T-cell (primary cell): Measurements from ENCODE around the gene INPP4B. TPM values are rescaled to one million over a fixed set of nuclear protein-coding genes. Genes with fewer than 3 reads are reported as not detected.
A peak's percentile ranks its signal among the peaks of the same experiment; 100 is the strongest.

Experiments used
- ATAC-seq, 4 experiments: fragments of 200-7000 bp in 3 of 4; fragments of 150-1000 bp in 1 of 4; cut with Tn5 transposase; replicated peaks in 1 of 4; 1 replicate in 3 of 4; 2 replicates in 1 of 4; pipeline ENCODE4 v1.10.0; 2021; ENCODE audit warnings: moderate library complexity in 3 of 4, mild to moderate bottlenecking in 2 of 4, moderate number of reproducible peaks in 1 of 4
- CTCF ChIA-PET, 2 donors: fragments of 300-600 bp; sonication (Branson Sonifier 250); formaldehyde crosslinking; loops; one replicate each; lab custom pipeline; 2022; ENCODE audit warnings: antibody characterized with exemption in 2 of 2; lab: Charles Lee
- POLR2A ChIA-PET, 2 donors: fragments of 300-600 bp; sonication (Branson Sonifier 250); formaldehyde crosslinking; loops; one replicate each; lab custom pipeline; 2022; ENCODE audit warnings: antibody characterized with exemption in 2 of 2; lab: Charles Lee
- DNase-seq, 35 experiments: peaks; one replicate each; pipeline versions ENCODE4 v3.0.0 to v3.0.0-alpha.2; 2013 to 2023
- H3K27ac ChIP-seq: one replicate; pipeline ENCODE4 v1.5.1; 2013; ENCODE audit warnings: low read length
- H3K27me3 ChIP-seq, 2 experiments: replicated peaks in 1 of 2; 1 replicate in 1 of 2; 2 replicates in 1 of 2; pipeline versions ENCODE4 v1.6.1 to v1.7.0; 2013; ENCODE audit warnings: low read length in 1 of 2, mixed read lengths in 1 of 2; ENCODE audit not compliant: control insufficient read depth in 2 of 2, insufficient read depth in 2 of 2; ENCODE audit errors: extremely low read depth in 1 of 2
- H3K36me3 ChIP-seq, 2 donors: 1 replicate in 1 of 2; 2 replicates in 1 of 2; pipeline versions ENCODE4 v1.6.1 to v1.7.0; 2013; ENCODE audit warnings: low read length in 1 of 2; ENCODE audit not compliant: control insufficient read depth in 2 of 2, insufficient read depth in 1 of 2; ENCODE audit errors: extremely low read depth in 1 of 2
- H3K4me1 ChIP-seq, 2 experiments: 1 replicate in 1 of 2; 2 replicates in 1 of 2; pipeline versions ENCODE4 v1.6.1 to v1.7.0; 2013; ENCODE audit warnings: low read length in 2 of 2, mixed read lengths in 1 of 2; ENCODE audit not compliant: insufficient read depth in 2 of 2, control insufficient read depth in 1 of 2; ENCODE audit errors: extremely low read depth in 1 of 2
- H3K4me3 ChIP-seq, 2 donors: 1 replicate in 1 of 2; 2 replicates in 1 of 2; pipeline versions ENCODE4 v1.5.1 to v1.7.0; 2013; ENCODE audit warnings: mild to moderate bottlenecking in 2 of 2, low read length in 1 of 2, moderate library complexity in 1 of 2; ENCODE audit not compliant: control insufficient read depth in 1 of 2; ENCODE audit errors: extremely low read depth in 1 of 2
- H3K9me3 ChIP-seq: 2 replicates; pipeline ENCODE4 v1.7.0; 2013
- H3K27ac Mint-ChIP-seq, 2 donors: one replicate each; pipeline ENCODE4 v1.8.0; 2020 to 2021; ENCODE audit warnings: mild to moderate bottlenecking in 2 of 2, mixed read lengths in 2 of 2
- H3K27me3 Mint-ChIP-seq, 2 donors: one replicate each; pipeline ENCODE4 v1.8.0; 2021 to 2022; ENCODE audit warnings: mixed read lengths in 2 of 2
- H3K36me3 Mint-ChIP-seq: one replicate; pipeline ENCODE4 v1.8.0; 2021; ENCODE audit warnings: mixed read lengths
- H3K4me1 Mint-ChIP-seq, 3 donors: one replicate each; pipeline ENCODE4 v1.8.0; 2020 to 2022; ENCODE audit warnings: mixed read lengths in 3 of 3, mild to moderate bottlenecking in 1 of 3
- H3K4me3 Mint-ChIP-seq, 3 donors: one replicate each; pipeline ENCODE4 v1.8.0; 2020 to 2022; ENCODE audit warnings: mild to moderate bottlenecking in 3 of 3, mixed read lengths in 3 of 3, moderate library complexity in 3 of 3
- H3K9me3 Mint-ChIP-seq, 3 donors: one replicate each; pipeline ENCODE4 v1.8.0; 2020 to 2022; ENCODE audit warnings: mixed read lengths in 3 of 3
- WGBS: methylation state at CpG from one replicate; pipeline ENCODE4 v1.1.5; 2013; ENCODE audit warnings: missing lambda C conversion rate; ENCODE audit not compliant: insufficient coverage; 5-methylcytosine and 5-hydroxymethylcytosine counted together
- total RNA-seq, 35 experiments: library from RNA in 6 of 35; stranded (reverse) in 6 of 35; fragments of 120-200 nt in 1 of 35; gene quantifications; one replicate each; pipeline versions ENCODE4 v1.2.1 to v1.2.4 and lab custom pipeline; 2013 to 2026

INPP4B gene
- total RNA-seq, 5 donors from 2014 or later (not counting 1 experiment from before 2014, with no cell fraction given): 47.4 to 99.7 (median 71.3) TPM

GRCh38 chr4:142719854-142720541 lies 126.1 kb downstream of the INPP4B start:
- peaks cover 20 to 39% (median 37%) of the 10 kb centered on the region in 3 donors for H3K4me1 Mint-ChIP-seq
- peak overlapping the region; percentile 58 to 73 for H3K27ac Mint-ChIP-seq
- ChIA-PET CTCF (interaction anchor here (0.6 to 3.1 kb wide), 20 partner anchors 16 to 593 kb away, joined by 3 to 20 read pairs (median 4); no protein-coding TSS in a partner anchor), POLR2A (interaction anchor here (0.6 to 0.7 kb wide), 2 partner anchors 186 to 370 kb away, joined by 3 read pairs; no protein-coding TSS in a partner anchor)
- WGBS: no CpG with 5 or more reads among the region's 5 CpGs
- Histone ChIP-seq H3K27me3 (no peaks in the 10 kb centered on the region), H3K4me1 (peaks cover 0 to 5% of the 10 kb centered on the region in 2 experiments), H3K27ac (no peak overlapping the region), H3K9me3 (no peaks in the 10 kb centered on the region), H3K36me3 (no peaks in the 10 kb centered on the region), H3K4me3 (no peak overlapping the region)
- H3K4me3 Mint-ChIP-seq: no peak overlapping the region
- DNase-seq (peak in 2 of 35 experiments; percentile 3 to 65), ATAC-seq (peak; percentile 62 to 79 (median 72))
- H3K36me3 Mint-ChIP-seq: peaks cover 7% of the 10 kb centered on the region
- H3K27me3 Mint-ChIP-seq: no peaks in the 10 kb centered on the region
- peaks cover 0 to 10% (median 5%) of the 10 kb centered on the region in 3 donors for H3K9me3 Mint-ChIP-seq

DNA sequence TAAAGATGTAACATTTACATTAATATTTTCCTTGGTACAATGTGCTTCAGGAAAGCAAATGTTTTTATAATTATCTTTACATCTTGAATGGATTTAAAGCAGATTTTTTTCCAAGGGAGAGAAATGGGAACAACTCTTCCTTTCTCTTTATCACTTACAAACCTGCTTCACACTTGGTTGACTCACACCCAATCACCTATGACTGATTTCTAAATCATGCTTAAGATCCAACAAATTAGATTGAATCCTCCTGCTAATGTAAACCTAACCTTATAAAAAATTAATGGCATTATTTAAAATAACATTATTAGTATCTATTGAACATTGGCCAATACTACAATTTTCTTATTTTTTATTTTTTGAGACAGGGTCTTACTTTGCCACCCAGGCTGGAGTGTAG lies 127.1 kb downstream of the INPP4B start:
- Histone ChIP-seq H3K4me1 (peaks cover 0 to 10% of the 10 kb centered on the region in 2 experiments), H3K36me3 (no peaks in the 10 kb centered on the region), H3K4me3 (no peak overlapping the region), H3K27me3 (no peaks in the 10 kb centered on the region), H3K27ac (no peak overlapping the region), H3K9me3 (no peaks in the 10 kb centered on the region)
- H3K36me3 Mint-ChIP-seq: peaks cover 7% of the 10 kb centered on the region
- H3K9me3 Mint-ChIP-seq: peaks cover 0 to 10% (median 5%) of the 10 kb centered on the region in 3 donors
- no peak overlapping the region for H3K4me3 Mint-ChIP-seq
- no peaks in the 10 kb centered on the region for H3K27me3 Mint-ChIP-seq
- ChIA-PET POLR2A (interaction anchor here in 1 of 2 donors (0.8 kb wide), 1 partner anchor 9 kb away, joined by 3 read pairs; no protein-coding TSS in a partner anchor), CTCF (interaction anchor here (0.6 to 3.1 kb wide), 6 partner anchors 152 to 589 kb away, joined by 3 to 20 read pairs (median 4); no protein-coding TSS in a partner anchor)
- H3K4me1 Mint-ChIP-seq: peaks cover 27 to 48% (median 42%) of the 10 kb centered on the region in 3 donors
- ATAC-seq (no peak), DNase-seq (no peak)
- H3K27ac Mint-ChIP-seq: no peak overlapping the region

DNA sequence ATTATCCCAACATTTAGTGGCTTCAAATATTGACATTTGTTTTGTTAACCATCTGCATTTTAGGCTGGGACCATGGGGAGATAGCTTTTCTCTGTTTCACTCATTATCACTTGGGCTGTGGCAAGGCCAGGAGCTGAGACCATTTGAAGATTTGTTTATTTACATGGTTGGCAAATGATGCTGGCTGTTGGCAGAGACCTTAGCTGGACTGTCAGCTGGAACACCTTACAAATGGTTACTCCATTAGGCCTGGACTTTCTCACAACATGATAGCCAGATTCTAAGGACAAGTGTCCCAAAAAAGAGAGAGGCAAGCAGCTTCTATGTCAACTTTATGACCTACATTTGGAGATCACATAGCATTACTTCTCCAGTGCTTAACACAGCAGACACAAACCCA lies 130.4 kb downstream of the INPP4B start:
- ChIA-PET CTCF (interaction anchor here (0.5 to 1.4 kb wide), 3 partner anchors 12 to 361 kb away, joined by 3 to 4 read pairs (median 3); no protein-coding TSS in a partner anchor), POLR2A (interaction anchor here in 1 of 2 donors (0.9 kb wide), 1 partner anchor 12 kb away, joined by 3 read pairs; no protein-coding TSS in a partner anchor)
- Mint-ChIP-seq H3K36me3 (peaks cover 18% of the 10 kb centered on the region), H3K4me3 (no peak overlapping the region), H3K4me1 (peaks cover 50 to 72% (median 67%) of the 10 kb centered on the region in 3 donors), H3K27me3 (no peaks in the 10 kb centered on the region), H3K27ac (peak overlapping the region in 1 of 2 donors; percentile 39), H3K9me3 (peaks cover 4 to 22% (median 16%) of the 10 kb centered on the region in 3 donors)
- Histone ChIP-seq H3K4me3 (no peak overlapping the region), H3K36me3 (no peaks in the 10 kb centered on the region), H3K27ac (no peak overlapping the region), H3K9me3 (no peaks in the 10 kb centered on the region), H3K4me1 (peaks cover 0 to 13% of the 10 kb centered on the region in 2 experiments), H3K27me3 (no peaks in the 10 kb centered on the region)
- ATAC-seq (no peak), DNase-seq (no peak)

- ChIA-PET CTCF (interaction anchor here (0.6 to 1.0 kb wide), 2 partner anchors 10 to 434 kb away, joined by 3 read pairs; no protein-coding TSS in a partner anchor), POLR2A (interaction anchor here in 1 of 2 donors (0.9 kb wide), 1 partner anchor 310 kb away, joined by 3 read pairs; no protein-coding TSS in a partner anchor)
These were observed 132.6 kb downstream of the INPP4B start for GRCh38 chr4:142713282-142714030.

DNA sequence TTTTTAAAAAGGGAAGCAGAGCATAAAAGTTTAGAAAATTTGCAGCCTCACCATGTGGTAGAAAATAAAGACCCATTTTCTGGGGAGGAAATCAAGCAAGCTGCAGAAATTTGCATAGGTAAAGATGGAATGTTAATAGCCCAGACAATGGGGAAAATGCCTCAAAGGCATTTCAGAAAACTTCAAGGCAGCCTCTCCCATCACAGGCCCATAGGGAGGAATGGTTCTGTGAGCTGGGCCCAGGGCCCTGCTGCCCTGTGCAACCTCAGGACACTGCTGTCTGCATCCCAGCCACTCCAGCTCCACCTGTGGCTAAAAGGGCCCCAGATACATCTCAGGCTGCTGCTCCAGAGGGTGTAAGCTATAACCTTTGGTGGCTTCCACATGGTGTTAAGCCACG lies 137.9 kb downstream of the INPP4B start:
- CTCF ChIA-PET: no interaction called here
- ATAC-seq (no peak), DNase-seq (no peak)
- Mint-ChIP-seq H3K9me3 (peaks cover 13 to 26% (median 17%) of the 10 kb centered on the region in 3 donors), H3K4me3 (no peak overlapping the region), H3K27me3 (no peaks in the 10 kb centered on the region), H3K36me3 (peaks cover 21% of the 10 kb centered on the region), H3K4me1 (peaks cover 27 to 36% (median 33%) of the 10 kb centered on the region in 3 donors), H3K27ac (no peak overlapping the region)
- POLR2A ChIA-PET: interaction anchor here in 1 of 2 donors (0.7 kb wide), 1 partner anchor 63 kb away, joined by 3 read pairs; no protein-coding TSS in a partner anchor
- Histone ChIP-seq H3K9me3 (peaks cover 2% of the 10 kb centered on the region), H3K4me1 (peaks cover 19 to 33% of the 10 kb centered on the region in 2 experiments), H3K36me3 (no peaks in the 10 kb centered on the region), H3K27ac (no peak overlapping the region), H3K27me3 (no peaks in the 10 kb centered on the region), H3K4me3 (no peak overlapping the region)
- WGBS: 67% methylated on average over 1 of the region's 1 CpG

More at GRCh38 chr4:142713282-142714030, 132.6 kb downstream of the INPP4B start:
- peak overlapping the region; percentile 94 to 95 for H3K27ac Mint-ChIP-seq
- peak overlapping the region in 2 of 3 donors; percentile 11 to 32 for H3K4me3 Mint-ChIP-seq
- WGBS: no CpG with 5 or more reads among the region's 2 CpGs
- no peaks in the 10 kb centered on the region for H3K36me3 ChIP-seq
- DNase-seq (no peak), ATAC-seq (peak in 3 of 4 experiments; percentile 37 to 60 (median 58))
- peaks cover 13 to 36% (median 22%) of the 10 kb centered on the region in 3 donors for H3K9me3 Mint-ChIP-seq
- no peak overlapping the region for H3K4me3 ChIP-seq
- H3K27me3 ChIP-seq: no peaks in the 10 kb centered on the region
- no peaks in the 10 kb centered on the region for H3K9me3 ChIP-seq
- no peaks in the 10 kb centered on the region for H3K27me3 Mint-ChIP-seq
- H3K4me1 Mint-ChIP-seq: peaks cover 53 to 73% (median 66%) of the 10 kb centered on the region in 3 donors
- peaks cover 29% of the 10 kb centered on the region for H3K36me3 Mint-ChIP-seq
- peak overlapping the region; percentile 30 for H3K27ac ChIP-seq
- peaks cover 4 to 8% of the 10 kb centered on the region in 2 experiments for H3K4me1 ChIP-seq

GRCh38 chr4:142707401-142707800 lies 138.7 kb downstream of the INPP4B start:
- H3K27me3 ChIP-seq: no peaks in the 10 kb centered on the region
- ATAC-seq: no peak
- no peaks in the 10 kb centered on the region for H3K36me3 ChIP-seq
- Mint-ChIP-seq H3K9me3 (peaks cover 11 to 22% (median 13%) of the 10 kb centered on the region in 3 donors), H3K4me3 (no peak overlapping the region), H3K27ac (no peak overlapping the region), H3K4me1 (peaks cover 23 to 28% (median 25%) of the 10 kb centered on the region in 3 donors), H3K36me3 (peaks cover 19% of the 10 kb centered on the region), H3K27me3 (no peaks in the 10 kb centered on the region)
- H3K4me3 ChIP-seq: no peak overlapping the region
- H3K4me1 ChIP-seq: peaks cover 19 to 34% of the 10 kb centered on the region in 2 experiments
- peaks cover 2% of the 10 kb centered on the region for H3K9me3 ChIP-seq
- no CpG with 5 or more reads among the region's 1 CpG for WGBS
- no peak for DNase-seq
- ChIA-PET POLR2A (no interaction called here), CTCF (no interaction called here)
- peak overlapping the region; percentile 25 for H3K27ac ChIP-seq
